ENCODE measurements around the gene NRN1L.

NRN1L gene

GRCh38 chr16:67857547-67858233 lies 27.0 kb upstream of the NRN1L start:
- Histone ChIP-seq H2AFZ (ENCODE audit: low read depth) (no peak overlapping the region), H3K36me3 (ENCODE audit: insufficient read depth) (no peaks in the 10 kb centered on the region), H3K4me2 (no peak overlapping the region), H3K27ac (no peak overlapping the region), H3K79me2 (ENCODE audit: insufficient read depth, low read depth) (peaks cover 88% of the 10 kb centered on the region), H4K20me1 (ENCODE audit: insufficient read depth) (peaks cover 14% of the 10 kb centered on the region), H3K4me1 (ENCODE audit: low read depth, poor library complexity, severe bottlenecking) (peaks cover 47% of the 10 kb centered on the region), H3K27me3 (ENCODE audit: insufficient read depth, low read depth) (no peaks in the 10 kb centered on the region), H3K9ac (no peak overlapping the region), H3K4me3 (IDR thresholded peaks at IDR 0.05; ENCODE audit: insufficient read depth, low read depth, low read length) (no peak overlapping the region)
- TF ChIP-seq CTCF (conservative IDR thresholded peaks at IDR 0.05; ENCODE audit: low read depth, low read length) = no peak

- Histone ChIP-seq H3K36me3 (ENCODE audit: insufficient read depth) (no peaks in the 10 kb centered on the region), H3K4me3 (IDR thresholded peaks at IDR 0.05; ENCODE audit: insufficient read depth, low read depth, low read length) (no peak overlapping the region), H3K9ac (no peak overlapping the region), H3K4me1 (ENCODE audit: low read depth, poor library complexity, severe bottlenecking) (peaks cover 47% of the 10 kb centered on the region), H3K27me3 (ENCODE audit: insufficient read depth, low read depth) (no peaks in the 10 kb centered on the region), H2AFZ (ENCODE audit: low read depth) (no peak overlapping the region), H3K4me2 (no peak overlapping the region), H3K27ac (no peak overlapping the region), H3K79me2 (ENCODE audit: insufficient read depth, low read depth) (peaks cover 87% of the 10 kb centered on the region), H4K20me1 (ENCODE audit: insufficient read depth) (peaks cover 14% of the 10 kb centered on the region)
- no peak for TF ChIP-seq CTCF (conservative IDR thresholded peaks at IDR 0.05; ENCODE audit: low read depth, low read length)
Observed at GRCh38 chr16:67858500-67858899, 26.2 kb upstream of the NRN1L start.

GRCh38 chr16:67860589-67861398 lies 23.9 kb upstream of the NRN1L start:
- H3K4me1 ChIP-seq (ENCODE audit: low read depth, poor library complexity, severe bottlenecking) = peaks cover 40% of the 10 kb centered on the region
- H3K9ac ChIP-seq = no peak overlapping the region
- H3K4me3 ChIP-seq (IDR thresholded peaks at IDR 0.05; ENCODE audit: insufficient read depth, low read depth, low read length) = no peak overlapping the region
- TF ChIP-seq CTCF (conservative IDR thresholded peaks at IDR 0.05; ENCODE audit: low read depth, low read length) = no peak
- H3K79me2 ChIP-seq (ENCODE audit: insufficient read depth, low read depth) = peaks cover 65% of the 10 kb centered on the region
- H3K27me3 ChIP-seq (ENCODE audit: insufficient read depth, low read depth) = no peaks in the 10 kb centered on the region
- no peaks in the 10 kb centered on the region for H3K36me3 ChIP-seq (ENCODE audit: insufficient read depth)
- H4K20me1 ChIP-seq (ENCODE audit: insufficient read depth) = peaks cover 5% of the 10 kb centered on the region
- no peak overlapping the region for H3K4me2 ChIP-seq
- no peak overlapping the region for H3K27ac ChIP-seq
- H2AFZ ChIP-seq (ENCODE audit: low read depth) = no peak overlapping the region

GRCh38 chr16:67861877-67862276 lies 22.8 kb upstream of the NRN1L start:
- H3K4me2 ChIP-seq = no peak overlapping the region
- no peaks in the 10 kb centered on the region for H3K27me3 ChIP-seq (ENCODE audit: insufficient read depth, low read depth)
- H3K27ac ChIP-seq = no peak overlapping the region
- H3K4me1 ChIP-seq (ENCODE audit: low read depth, poor library complexity, severe bottlenecking) = peaks cover 34% of the 10 kb centered on the region
- peaks cover 2% of the 10 kb centered on the region; the same call in 1 of the 2 replicates for H3K36me3 ChIP-seq (ENCODE audit: insufficient read depth)
- H3K79me2 ChIP-seq (ENCODE audit: insufficient read depth, low read depth) = peaks cover 54% of the 10 kb centered on the region
- no peak overlapping the region for H3K9ac ChIP-seq
- H3K4me3 ChIP-seq (IDR thresholded peaks at IDR 0.05; ENCODE audit: insufficient read depth, low read depth, low read length) = no peak overlapping the region
- no peak overlapping the region for H2AFZ ChIP-seq (ENCODE audit: low read depth)
- H4K20me1 ChIP-seq (ENCODE audit: insufficient read depth) = peaks cover 2% of the 10 kb centered on the region
- no peak for TF ChIP-seq CTCF (conservative IDR thresholded peaks at IDR 0.05; ENCODE audit: low read depth, low read length)
